Fibroblast of the aortic adventitia (primary cell): ENCODE data around the gene RNASE7. TPM values are rescaled to one million over a fixed set of nuclear protein-coding genes. Genes with fewer than 3 reads are reported as not detected.

Experiments
- DNase-seq: peaks from one replicate; pipeline ENCODE4 v3.0.0-alpha.2; 2010; ENCODE audit warnings: low read depth
- H3K4me3 ChIP-seq: 2 replicates; pipeline ENCODE4 v1.5.1; 2011; ENCODE audit warnings: low read depth, mild to moderate bottlenecking, control low read depth, low read length, moderate library complexity
- CTCF ChIP-seq: IDR thresholded peaks from 2 replicates; pipeline ENCODE4 v1.5.1; 2011; ENCODE audit warnings: mild to moderate bottlenecking, low read length, control low read depth, inconsistent platforms; ENCODE audit not compliant: insufficient read depth
- total RNA-seq: library from RNA; depleted of rRNA; stranded (reverse); fragments of >200 nt; gene quantifications from 2 replicates; pipeline ENCODE4 v1.2.3, GENCODE V29; 2012; ENCODE audit warnings: low replicate concordance

RNASE7 gene
- total RNA-seq, 1 donor = not detected

- no peak for DNase-seq
- no peak for TF ChIP-seq CTCF
- no peak overlapping the region for H3K4me3 ChIP-seq
Measured at GRCh38 chr14:21016413-21017190, 25.6 kb upstream of the RNASE7 start.

GRCh38 chr14:21017528-21018245, 24.5 kb upstream of the RNASE7 start:
- no peak for DNase-seq
- no peak overlapping the region for H3K4me3 ChIP-seq
- TF ChIP-seq CTCF = no peak

GRCh38 chr14:21018286-21018685, 23.9 kb upstream of the RNASE7 start:
- no peak for TF ChIP-seq CTCF
- no peak for DNase-seq
- H3K4me3 ChIP-seq = no peak overlapping the region

- DNase-seq = no peak
- no peak for TF ChIP-seq CTCF
- no peak overlapping the region for H3K4me3 ChIP-seq
Measured at GRCh38 chr14:21018781-21019180, 23.4 kb upstream of the RNASE7 start.

- no peak for DNase-seq
- H3K4me3 ChIP-seq = no peak overlapping the region
- TF ChIP-seq CTCF = no peak
Measured at GRCh38 chr14:21019366-21019765, 22.8 kb upstream of the RNASE7 start.

- H3K4me3 ChIP-seq = no peak overlapping the region
- no peak for DNase-seq
- TF ChIP-seq CTCF = no peak
Measured at GRCh38 chr14:21020977-21021545, 21.1 kb upstream of the RNASE7 start.
